HG02763 (cell line): ENCODE measurements around the gene DMD.

Experiments
- ATAC-seq: cut with Tn5 transposase; IDR thresholded peaks from one replicate; pipeline ENCODE4 v1.9.1; 2021; ENCODE audit warnings: mild to moderate bottlenecking, moderate library complexity; ENCODE audit not compliant: unreplicated experiment

DMD gene

DNA sequence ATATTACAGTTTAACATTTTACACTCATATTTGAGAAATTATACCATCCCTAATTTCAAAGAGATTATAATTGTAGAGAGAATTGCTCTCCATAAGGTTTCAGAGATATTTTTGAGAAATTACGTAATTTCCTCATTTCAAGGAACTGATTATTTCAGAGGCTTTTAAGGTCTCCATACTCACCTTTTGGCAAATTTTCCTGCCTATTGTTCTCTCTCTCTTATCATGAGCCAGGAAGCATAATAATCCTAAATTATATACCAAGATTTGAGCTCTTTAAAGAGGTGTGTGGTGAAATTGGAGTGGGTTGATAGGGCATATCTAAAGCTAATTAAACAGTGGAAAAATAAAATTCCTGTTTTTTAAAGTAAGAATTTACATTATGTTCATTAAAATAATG, 1890.6 kb downstream of the DMD start:
- ATAC-seq: no peak

GRCh38 chrX:31319586-31319985, 1891.8 kb downstream of the DMD start:
- ATAC-seq: no peak

DNA sequence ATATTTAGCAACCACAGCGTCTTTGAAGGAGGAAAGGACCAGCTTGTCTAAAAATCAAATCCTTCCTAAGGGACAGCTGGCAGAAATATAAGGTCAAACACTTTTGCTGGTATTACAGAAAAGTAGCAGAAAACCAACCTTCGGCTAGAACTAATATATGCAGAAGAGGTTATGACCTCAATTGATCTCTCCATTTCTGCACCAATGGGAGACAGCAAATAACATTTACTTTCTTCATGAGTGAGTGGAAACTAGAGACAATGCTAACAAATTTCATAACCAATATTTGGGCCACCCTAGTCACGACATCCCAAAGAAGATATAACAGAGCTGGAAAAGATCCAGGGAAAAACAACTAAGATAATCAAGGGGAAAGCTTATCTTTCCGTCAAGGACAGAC, 1892.5 kb downstream of the DMD start:
- ATAC-seq: no peak

DNA sequence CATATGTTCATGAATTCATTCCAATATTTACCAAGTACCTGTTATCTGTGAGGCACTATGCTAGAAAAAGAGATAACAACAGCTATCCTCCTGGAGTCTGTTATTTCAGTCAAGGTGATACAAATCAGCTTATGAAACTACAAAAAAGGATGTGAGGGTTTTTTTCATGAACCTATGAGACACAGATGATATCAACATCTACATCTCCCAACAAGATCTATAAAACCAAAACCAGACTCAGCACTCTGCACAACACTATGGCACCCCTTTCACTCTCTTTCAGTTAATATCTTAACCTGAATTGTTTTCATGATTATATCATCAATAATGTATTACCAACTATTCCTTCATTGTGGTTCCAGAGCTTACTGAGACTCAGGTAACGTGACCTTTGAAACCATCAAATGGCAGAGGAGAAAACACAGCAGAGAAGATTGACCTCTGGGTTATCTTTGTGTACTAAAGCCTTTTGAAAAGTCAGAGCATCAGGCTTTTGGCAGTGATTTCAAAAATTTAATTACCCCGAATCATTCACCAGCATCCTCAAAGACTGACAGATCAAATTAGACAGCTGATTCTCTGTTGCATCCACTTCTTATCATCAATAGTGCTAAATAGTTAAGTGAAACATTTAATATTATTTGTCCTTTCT, 1894.9 kb downstream of the DMD start:
- ATAC-seq: no peak

DNA sequence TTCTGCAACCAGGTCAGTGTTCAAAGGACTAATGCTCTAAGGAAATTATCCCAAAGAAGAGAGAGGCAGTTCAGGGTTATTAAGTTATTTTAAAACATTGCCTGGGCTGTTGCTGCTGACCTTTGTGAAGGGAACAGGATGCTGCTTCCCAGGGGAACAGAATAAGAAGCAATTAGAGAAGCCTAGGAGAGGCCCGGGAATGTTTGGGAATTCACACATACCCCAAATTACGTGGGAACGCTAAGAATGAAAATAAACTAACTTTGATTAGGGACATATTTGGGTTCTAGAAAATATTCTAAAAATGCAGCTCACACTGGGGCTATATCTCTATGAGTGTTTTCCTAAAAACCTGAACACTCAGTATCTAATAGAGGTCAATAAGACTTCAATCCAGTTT, 1896.4 kb downstream of the DMD start:
- no peak for ATAC-seq

DNA sequence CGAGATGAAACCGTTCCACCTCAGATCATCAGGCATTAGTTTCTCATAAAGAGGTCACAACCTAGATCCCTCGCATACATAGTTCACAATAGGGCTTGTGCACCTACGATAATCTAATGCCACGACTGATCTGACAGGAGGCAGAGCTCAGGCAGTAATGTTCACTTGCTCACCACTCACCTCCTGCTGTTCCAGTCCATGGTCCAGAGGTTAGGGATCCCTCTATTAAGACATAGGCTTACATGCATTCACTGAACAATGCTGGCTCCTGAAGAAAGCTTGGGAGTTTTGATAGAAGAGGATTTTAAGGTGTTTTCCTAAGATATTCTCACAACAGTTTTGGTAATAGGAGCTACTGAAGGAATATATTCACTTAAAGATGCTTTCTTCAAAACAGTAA, 1903.4 kb downstream of the DMD start:
- no peak for ATAC-seq

- no peak for ATAC-seq
Observed at GRCh38 chrX:31302573-31303075, 1908.7 kb downstream of the DMD start.

- ATAC-seq: no peak
Observed at GRCh38 chrX:31301941-31302340, 1909.4 kb downstream of the DMD start.

- no peak for ATAC-seq
Observed at GRCh38 chrX:31301203-31301602, 1910.1 kb downstream of the DMD start.

GRCh38 chrX:31298916-31299315, 1912.4 kb downstream of the DMD start:
- no peak for ATAC-seq

- ATAC-seq: no peak
Observed at GRCh38 chrX:31297881-31298280, 1913.5 kb downstream of the DMD start.

GRCh38 chrX:31294475-31294874, 1916.9 kb downstream of the DMD start:
- no peak for ATAC-seq

- ATAC-seq: no peak
Observed at GRCh38 chrX:31293409-31293808, 1917.9 kb downstream of the DMD start.

DNA sequence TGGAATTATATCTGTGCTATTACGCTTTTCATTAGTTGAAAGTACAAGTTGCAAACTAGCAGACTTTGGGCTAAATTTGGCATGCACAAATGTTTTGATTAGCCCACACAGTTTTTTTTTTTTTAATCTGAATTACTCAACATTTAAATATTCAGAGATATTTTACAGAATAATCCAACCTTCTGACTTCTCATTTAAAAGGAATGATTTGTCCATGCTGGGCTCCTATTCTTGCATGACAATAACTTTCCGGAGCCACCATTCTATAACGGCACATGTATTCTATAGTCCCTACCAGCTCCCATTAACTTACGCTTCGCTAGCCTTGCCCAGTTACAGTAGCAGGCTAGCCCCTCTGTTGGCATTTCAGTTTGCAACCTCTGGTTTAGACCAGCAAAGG, 1920.2 kb downstream of the DMD start:
- ATAC-seq: no peak

DNA sequence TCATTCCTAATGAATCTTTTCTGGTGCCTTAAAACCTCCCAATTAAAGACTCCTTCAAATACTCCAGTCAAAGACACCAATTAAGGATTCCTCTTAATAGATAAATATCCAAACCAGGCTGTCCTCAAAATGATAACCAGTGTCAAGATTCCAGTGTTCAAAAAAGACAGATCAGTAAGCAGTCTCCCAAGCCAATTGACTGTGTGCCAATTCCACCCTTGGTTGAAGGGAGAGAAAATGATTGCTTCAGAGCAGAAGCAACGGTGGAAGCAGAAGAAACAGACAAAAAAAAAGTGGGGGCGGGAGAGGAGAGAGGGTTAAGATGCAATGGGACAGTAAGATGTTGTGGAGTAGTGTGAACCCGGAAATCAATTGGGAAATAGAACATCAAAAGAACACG, 1923.5 kb downstream of the DMD start:
- ATAC-seq: no peak

DNA sequence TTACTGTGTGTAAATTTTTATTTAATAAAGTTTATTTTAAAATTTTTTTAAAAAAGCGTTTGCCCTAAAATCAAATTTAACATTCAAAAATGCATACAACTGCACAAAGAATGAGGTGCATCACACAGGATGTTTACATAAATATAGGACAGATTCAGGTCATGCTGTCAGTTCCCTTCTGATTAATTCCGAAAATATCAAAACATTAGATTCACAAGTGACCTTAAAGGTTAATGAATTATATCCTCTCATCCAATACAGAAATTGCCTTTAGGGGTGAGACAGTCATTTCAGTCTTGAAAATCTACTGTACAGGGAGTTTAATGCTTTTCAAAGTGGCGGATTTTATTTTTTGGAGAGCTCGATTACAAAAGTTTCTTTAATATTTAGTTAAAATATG, 1930.8 kb downstream of the DMD start:
- ATAC-seq: no peak

DNA sequence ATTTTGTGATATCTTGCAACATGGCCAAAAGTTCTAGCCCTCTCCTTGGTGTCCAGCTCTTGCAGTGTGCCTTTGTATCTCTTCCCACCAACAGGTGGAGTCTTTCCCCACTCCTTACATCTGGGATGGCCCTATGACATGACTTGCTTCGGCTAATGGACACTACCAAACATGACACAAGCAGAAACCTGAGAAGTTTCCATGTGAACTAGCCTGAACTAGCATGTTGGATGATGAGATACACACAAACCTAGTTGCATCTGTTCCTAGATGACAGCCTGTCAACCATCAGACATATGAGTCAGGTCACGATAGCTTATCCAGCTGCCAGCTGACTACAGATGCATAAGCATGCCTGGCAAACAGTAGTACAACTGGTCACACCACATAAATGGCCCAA, 1932.0 kb downstream of the DMD start:
- no peak for ATAC-seq

DNA sequence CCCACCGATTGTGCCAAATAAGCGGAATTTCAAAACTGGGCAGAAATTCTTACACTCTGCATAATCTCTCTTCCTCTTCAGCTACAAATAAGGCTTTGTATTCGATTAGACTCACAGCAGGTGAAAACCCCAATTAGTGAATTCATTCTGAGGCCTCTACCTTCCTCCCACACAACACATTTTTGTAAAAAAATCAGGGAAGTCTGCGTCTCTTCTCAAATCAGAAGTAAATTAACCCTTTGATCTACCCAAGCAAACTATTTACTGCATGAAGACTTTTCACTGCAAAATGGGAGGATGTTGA, 1938.9 kb downstream of the DMD start:
- ATAC-seq: no peak

DNA sequence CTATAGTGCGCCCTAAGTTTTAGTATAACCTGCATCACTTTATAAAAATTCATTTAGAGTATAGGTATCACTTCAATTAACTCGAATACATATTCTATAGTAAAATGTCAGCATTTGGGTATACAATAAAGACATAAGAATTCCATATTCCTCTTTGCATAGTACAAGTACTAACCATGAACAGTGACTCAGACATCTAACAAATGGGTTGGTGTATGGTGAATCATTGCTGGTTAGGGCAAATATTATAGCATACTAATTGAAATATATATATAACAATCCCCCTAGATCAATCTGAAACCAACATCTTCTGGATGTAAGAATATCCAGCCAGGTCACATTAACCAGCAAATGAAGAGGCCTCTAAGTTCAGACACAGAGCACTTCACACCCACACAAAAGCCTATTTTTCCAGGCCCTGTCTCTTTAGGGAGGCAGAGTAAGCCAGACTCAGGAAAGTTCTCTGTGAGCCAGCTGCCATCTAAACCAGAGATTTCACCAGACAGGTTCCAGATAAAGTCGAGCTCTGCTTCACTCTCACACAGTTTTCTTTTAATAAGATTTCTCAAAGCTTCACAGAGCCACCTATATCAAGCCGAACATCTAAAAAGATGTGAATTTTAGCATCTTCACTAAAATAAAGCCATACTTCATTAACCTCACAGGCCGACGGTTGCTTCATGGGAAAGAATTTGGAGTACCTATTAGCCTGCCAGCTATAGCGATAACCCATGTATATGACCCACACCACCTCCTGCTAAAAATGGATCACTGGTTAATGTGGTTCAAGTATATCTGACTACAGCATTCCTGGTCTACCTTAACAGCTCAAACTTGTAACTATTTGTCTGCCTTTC, 1939.5 kb downstream of the DMD start:
- ATAC-seq: no peak

GRCh38 chrX:31269914-31270313, 1941.4 kb downstream of the DMD start:
- ATAC-seq: no peak

- ATAC-seq: no peak
Observed at GRCh38 chrX:31268359-31268758, 1943.0 kb downstream of the DMD start.
